ENCODE measurements around the gene STRN3.
"Not testable (repeated sequence)": the region's sequence is repeated elsewhere in the genome, so short reads cannot be mapped to it uniquely, and the experiment has no call there.

STRN3 gene, protein sequence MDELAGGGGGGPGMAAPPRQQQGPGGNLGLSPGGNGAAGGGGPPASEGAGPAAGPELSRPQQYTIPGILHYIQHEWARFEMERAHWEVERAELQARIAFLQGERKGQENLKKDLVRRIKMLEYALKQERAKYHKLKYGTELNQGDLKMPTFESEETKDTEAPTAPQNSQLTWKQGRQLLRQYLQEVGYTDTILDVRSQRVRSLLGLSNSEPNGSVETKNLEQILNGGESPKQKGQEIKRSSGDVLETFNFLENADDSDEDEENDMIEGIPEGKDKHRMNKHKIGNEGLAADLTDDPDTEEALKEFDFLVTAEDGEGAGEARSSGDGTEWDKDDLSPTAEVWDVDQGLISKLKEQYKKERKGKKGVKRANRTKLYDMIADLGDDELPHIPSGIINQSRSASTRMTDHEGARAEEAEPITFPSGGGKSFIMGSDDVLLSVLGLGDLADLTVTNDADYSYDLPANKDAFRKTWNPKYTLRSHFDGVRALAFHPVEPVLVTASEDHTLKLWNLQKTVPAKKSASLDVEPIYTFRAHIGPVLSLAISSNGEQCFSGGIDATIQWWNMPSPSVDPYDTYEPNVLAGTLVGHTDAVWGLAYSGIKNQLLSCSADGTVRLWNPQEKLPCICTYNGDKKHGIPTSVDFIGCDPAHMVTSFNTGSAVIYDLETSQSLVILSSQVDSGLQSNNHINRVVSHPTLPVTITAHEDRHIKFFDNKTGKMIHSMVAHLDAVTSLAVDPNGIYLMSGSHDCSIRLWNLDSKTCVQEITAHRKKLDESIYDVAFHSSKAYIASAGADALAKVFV

GRCh38 chr14:31026077-31026449, at the start of gene STRN3:
STRN3 (minus strand) TSS chr14:31026379; CDS start chr14:31026185, 194 bp downstream.
- DNase-seq (ENCODE audit: low read depth): no peak

GRCh38 chr14:31075144-31075543, 49.0 kb upstream of the STRN3 start:
- no peak for DNase-seq (ENCODE audit: low read depth)

DNA sequence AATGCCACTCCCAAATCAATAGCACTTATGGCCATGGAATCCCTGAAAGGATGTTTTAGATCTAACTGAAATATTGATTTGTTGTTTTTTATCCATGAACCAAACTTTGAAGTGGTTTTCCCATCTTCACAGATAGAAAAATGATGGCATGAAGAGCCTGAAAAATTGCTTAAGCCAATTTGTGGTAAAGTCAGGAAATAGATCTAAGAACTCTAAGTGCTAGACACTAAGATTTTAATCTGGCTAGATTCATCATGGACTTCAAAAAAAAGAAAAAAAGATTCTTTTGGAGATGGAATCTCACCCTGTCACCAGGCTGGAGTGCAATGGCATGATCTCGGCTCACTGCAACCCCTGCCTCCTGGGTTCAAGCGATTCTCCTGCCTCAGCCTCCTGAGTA, 45.0 kb upstream of the STRN3 start:
- peak; percentile 28 for DNase-seq (ENCODE audit: low read depth)

GRCh38 chr14:31070431-31070830, 44.3 kb upstream of the STRN3 start:
- DNase-seq (ENCODE audit: low read depth): peak; percentile 92

DNA sequence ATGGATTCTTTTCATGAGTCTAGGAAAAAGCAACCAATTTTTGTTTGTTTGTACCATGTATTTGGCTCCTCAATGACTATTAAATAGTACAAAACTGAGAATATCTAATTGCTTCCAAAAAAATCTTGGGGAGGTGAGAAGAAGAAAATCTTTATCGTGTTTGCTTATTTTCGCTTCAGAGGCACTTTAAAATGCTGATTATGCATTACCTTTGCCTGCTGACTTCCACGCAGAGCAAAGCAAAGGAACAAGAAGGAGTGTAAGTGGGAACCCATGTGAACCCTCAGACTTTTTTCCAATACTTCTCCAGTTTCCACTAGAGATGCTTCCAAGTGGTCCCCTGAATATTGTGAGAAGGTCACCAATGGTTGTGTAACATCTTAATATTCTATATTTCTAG, 43.2 kb upstream of the STRN3 start:
- DNase-seq (ENCODE audit: low read depth): no peak

- DNase-seq (ENCODE audit: low read depth): no peak
These were observed 42.1 kb upstream of the STRN3 start for GRCh38 chr14:31068235-31068634.

- not testable (repeated sequence) for DNase-seq (ENCODE audit: low read depth)
These were observed 36.7 kb upstream of the STRN3 start for GRCh38 chr14:31062908-31063307.

- peak; percentile 16 for DNase-seq (ENCODE audit: low read depth)
These were observed 34.2 kb upstream of the STRN3 start for GRCh38 chr14:31060253-31060875.

DNA sequence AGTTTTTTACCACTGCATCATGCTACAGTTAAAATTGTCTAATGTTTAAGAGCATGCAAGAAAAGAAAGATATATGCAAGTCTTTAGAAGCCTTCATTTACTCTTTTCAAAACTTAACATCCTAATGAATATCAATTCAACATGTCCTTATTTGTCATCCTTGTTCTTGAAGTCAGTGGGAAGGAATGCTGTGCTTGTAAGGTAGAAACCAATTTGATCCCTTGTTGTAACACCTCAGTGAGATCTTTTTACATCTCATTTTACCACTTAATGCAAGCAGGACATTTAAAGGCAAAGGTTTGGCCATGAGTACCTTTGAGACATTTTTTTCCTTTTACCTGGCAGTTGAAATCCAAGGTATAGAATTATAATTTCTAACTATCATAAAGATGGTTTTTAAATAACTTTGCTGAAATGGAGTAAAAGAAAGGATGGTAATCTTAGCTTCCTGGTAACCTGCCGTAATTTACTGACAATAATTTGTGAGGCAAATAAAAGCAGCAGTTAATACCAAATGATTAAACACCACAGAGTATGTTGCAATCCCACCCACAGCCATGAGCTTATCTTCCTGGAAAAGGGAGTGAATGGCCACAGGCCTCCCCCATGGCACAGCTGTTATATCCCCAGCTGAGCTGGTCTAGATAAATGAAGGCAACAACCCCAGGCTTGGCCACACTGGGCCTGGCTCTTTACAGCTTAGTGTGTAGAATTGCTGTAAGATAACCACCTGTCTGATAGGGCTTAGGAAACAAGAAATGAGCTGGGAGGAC, 33.2 kb upstream of the STRN3 start:
- DNase-seq (ENCODE audit: low read depth): peak; percentile 95

GRCh38 chr14:31057701-31058364, 31.7 kb upstream of the STRN3 start:
- DNase-seq (ENCODE audit: low read depth): no peak

GRCh38 chr14:31057035-31057434, 30.9 kb upstream of the STRN3 start:
- DNase-seq (ENCODE audit: low read depth): no peak

- not testable (repeated sequence) for DNase-seq (ENCODE audit: low read depth)
These were observed 26.9 kb upstream of the STRN3 start for GRCh38 chr14:31052905-31053586.

DNA sequence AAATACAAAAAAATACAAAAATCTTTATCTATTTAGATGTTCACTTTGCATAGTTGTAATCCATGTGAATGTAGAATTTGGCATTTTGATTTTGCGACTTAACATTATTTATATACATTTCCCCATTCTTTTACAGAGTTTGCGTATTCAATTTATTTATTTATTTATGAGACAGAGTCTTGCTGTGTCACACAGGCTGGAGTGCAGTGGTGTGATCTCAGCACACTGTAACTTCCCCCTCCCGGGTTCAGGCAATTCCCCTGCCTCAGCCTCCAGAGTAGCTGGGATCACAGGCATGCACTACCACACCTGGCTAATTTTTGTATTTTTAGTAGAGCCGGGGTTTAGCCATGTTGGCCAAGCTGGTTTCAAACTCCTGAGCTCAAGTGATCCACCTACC, 25.3 kb upstream of the STRN3 start:
- no peak for DNase-seq (ENCODE audit: low read depth)

- no peak for DNase-seq (ENCODE audit: low read depth)
These were observed 24.8 kb upstream of the STRN3 start for GRCh38 chr14:31051023-31051422.

DNA sequence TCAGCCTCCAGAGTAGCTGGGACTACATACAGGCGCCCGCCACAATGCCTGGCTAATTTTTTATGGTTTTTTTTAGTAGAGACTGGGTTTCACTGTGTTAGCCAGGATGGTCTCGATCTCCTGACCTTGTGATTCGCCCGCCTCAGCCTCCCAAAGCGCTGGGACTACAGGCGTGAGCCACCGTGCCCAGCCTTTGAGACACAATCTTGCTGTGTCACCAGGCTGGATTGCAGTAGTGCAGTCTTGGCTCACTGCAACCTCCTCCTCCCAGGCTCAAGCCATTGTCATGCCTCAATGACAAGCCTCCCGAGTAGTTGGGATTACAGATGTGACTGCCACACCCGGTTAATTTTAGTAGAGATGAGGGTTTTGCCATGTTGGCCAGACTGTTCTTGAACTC, 21.3 kb upstream of the STRN3 start:
- no peak for DNase-seq (ENCODE audit: low read depth)

GRCh38 chr14:31045501-31046080, 19.4 kb upstream of the STRN3 start:
- DNase-seq (ENCODE audit: low read depth): no peak

DNA sequence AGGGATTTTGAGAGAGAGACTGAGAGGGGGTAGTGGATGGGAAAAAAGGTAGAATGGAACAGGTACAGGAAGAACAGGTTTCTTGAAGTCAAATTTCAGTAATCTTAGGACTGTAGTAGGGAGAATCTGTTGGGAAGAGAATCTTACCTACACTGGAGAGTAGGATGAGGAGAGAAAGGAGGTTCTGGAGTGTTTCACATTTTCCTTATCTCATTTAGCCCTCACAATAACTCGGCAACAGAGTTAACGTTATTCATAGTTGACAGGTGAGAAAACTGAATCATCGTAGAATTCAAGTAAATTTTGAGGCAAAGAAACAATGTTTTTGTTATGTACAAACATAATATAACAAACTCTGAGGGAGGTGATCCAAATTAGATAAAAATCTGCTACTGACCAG, 17.2 kb upstream of the STRN3 start:
- no peak for DNase-seq (ENCODE audit: low read depth)

DNA sequence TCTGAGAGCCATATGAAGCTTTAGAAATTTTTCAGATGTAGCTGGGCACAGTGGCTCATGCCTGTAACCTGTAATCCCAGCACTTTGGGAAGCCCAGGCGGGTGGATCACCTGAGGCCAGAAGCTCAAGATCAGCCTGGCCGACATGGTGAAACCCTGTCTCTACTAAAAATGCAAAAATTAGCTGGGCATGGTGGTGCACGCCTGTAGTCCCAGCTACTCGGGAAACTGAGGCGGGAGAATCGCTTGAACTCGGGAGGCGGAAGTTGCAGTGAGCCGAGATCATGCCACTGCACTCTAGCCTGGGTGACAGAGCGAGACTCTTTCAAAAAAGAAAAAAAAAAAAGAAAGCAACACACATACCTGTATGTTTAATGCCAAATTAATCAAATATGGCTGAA, 16.7 kb upstream of the STRN3 start:
- not testable (repeated sequence) for DNase-seq (ENCODE audit: low read depth)

GRCh38 chr14:31042300-31042699, 16.1 kb upstream of the STRN3 start:
- no peak for DNase-seq (ENCODE audit: low read depth)

DNA sequence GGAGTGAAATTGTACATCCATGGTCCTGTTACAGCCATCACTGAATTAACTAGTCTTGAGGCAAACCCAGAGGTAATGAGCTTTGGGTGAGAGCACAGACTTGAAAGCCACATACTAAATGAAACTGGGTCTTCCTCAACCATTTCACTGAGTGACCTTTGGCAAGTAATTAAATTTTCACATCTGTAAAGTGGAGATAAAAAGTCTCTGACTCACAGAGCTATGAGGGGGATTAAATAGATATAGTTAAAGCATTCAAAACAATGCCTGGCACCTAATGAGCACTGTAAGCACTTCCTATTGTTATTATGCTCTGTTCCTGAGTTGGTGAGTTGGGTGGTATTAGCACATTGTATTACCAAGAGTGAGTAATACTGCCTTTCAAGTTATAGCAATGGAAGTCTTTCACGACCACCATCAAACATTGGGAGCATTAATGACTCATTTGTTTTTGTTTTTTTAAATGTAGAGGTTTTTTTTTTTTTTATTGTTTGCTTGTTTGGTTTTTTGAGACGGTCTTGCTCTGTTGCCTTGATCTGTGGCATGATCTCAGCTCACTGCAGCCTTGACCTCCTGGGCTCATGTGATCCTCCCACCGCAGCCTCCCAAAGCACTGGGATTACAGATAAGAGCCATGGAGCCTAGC, 12.5 kb upstream of the STRN3 start:
- DNase-seq (ENCODE audit: low read depth): no peak
